SH-SY5Y (cell line): Measurements from ENCODE around the gene PPP1R9B.

Experiments used
- GATA2 ChIP-seq: IDR thresholded peaks from 2 replicates; pipeline ENCODE4 v1.6.1; 2011; ENCODE audit warnings: mild to moderate bottlenecking, low read depth, low read length
- GATA3 ChIP-seq: IDR thresholded peaks from 2 replicates; pipeline ENCODE4 v1.6.1; 2011; ENCODE audit warnings: low read depth, mild to moderate bottlenecking, low read length, moderate library complexity

Gene PPP1R9B

GRCh38 chr17:50101346-50102163 is 48.9 kb downstream of the PPP1R9B start:
- TF ChIP-seq GATA2, result no peak
- no peak for TF ChIP-seq GATA3

- TF ChIP-seq GATA3 (no peak), GATA2 (no peak)
These were observed 49.5 kb downstream of the PPP1R9B start for GRCh38 chr17:50100921-50101345.

- no peak for TF ChIP-seq GATA3
- TF ChIP-seq GATA2, result no peak
These were observed 50.0 kb downstream of the PPP1R9B start for GRCh38 chr17:50100480-50100883.

GRCh38 chr17:50099003-50099402 is 51.5 kb downstream of the PPP1R9B start:
- TF ChIP-seq GATA2, result no peak
- TF ChIP-seq GATA3, result no peak

GRCh38 chr17:50098583-50098982 is 51.9 kb downstream of the PPP1R9B start:
- TF ChIP-seq GATA2, result no peak
- TF ChIP-seq GATA3, result no peak

GRCh38 chr17:50097926-50098325 is 52.6 kb downstream of the PPP1R9B start:
- TF ChIP-seq GATA3 (no peak), GATA2 (no peak)

GRCh38 chr17:50097455-50097854 is 53.0 kb downstream of the PPP1R9B start:
- TF ChIP-seq GATA3 (no peak), GATA2 (no peak)

- no peak for TF ChIP-seq GATA2
These were observed 53.7 kb downstream of the PPP1R9B start for GRCh38 chr17:50096758-50097157.

GRCh38 chr17:50096092-50096491 is 54.4 kb downstream of the PPP1R9B start:
- TF ChIP-seq GATA2 (no peak), GATA3 (no peak)

GRCh38 chr17:50095626-50096037 is 54.8 kb downstream of the PPP1R9B start:
- TF ChIP-seq GATA2, result no peak
- no peak for TF ChIP-seq GATA3

- TF ChIP-seq GATA3 (no peak), GATA2 (no peak)
These were observed 55.5 kb downstream of the PPP1R9B start, which contains the start of gene PDK2 for GRCh38 chr17:50094753-50095619. Gene PDK2 (plus strand): TSS chr17:50095351. CDS start chr17:50095436, 85 bp downstream.

GRCh38 chr17:50094243-50094752 is 56.2 kb downstream of the PPP1R9B start:
- TF ChIP-seq GATA3, result no peak
- no peak for TF ChIP-seq GATA2

- no peak for TF ChIP-seq GATA3
- TF ChIP-seq GATA2, result no peak
These were observed 56.7 kb downstream of the PPP1R9B start for GRCh38 chr17:50093807-50094206.

GRCh38 chr17:50093246-50093645 is 57.2 kb downstream of the PPP1R9B start:
- TF ChIP-seq GATA3 (no peak), GATA2 (no peak)

- TF ChIP-seq GATA2 (no peak), GATA3 (no peak)
These were observed 58.6 kb downstream of the PPP1R9B start for GRCh38 chr17:50091918-50092285.
